ENCODE measurements around the gene CYS1. TPM values are rescaled to one million over a fixed set of nuclear protein-coding genes. Genes with fewer than 3 reads are reported as not detected.

The CYS1 gene
- polyA plus RNA-seq, 1 donor from 2014 or later = not detected

DNA sequence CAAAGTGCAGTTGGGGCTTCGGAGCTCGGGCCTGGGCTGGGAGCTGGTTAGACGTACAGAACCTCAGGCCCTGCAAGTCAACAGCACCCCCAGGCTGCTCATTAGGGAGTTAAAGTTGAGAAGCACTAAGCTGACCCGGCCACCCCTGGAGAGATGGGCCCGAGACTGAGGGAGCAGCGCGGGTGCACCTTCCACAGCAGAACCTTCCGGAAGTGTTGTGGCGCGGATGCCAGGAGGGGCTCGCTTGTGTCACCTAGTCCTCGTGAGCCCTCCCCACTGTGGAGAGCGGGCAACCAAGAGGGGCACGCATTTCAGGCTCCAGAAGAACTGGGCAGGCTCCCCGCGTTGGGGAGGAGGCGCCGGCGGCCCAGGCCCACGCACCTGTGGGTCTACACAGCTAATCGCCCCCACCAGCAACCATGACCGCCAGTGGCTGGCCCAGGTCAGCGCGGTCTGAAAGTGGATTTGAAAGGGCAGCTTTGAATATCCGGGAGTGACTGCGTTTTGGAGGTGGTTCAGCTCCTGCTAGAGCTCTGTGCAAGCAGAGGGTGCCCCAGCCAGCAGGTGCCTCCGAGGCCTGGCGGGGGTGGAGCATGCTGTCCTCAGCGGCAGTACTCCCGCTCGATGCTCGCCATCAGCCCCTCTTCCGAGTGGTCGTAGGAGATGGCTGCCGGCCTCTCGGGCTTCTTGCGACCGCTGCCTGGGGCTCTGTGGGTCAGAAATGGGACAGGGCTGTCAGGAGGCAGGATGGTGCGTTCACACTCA is 21.8 kb downstream of the CYS1 start:
- Histone ChIP-seq H3K4me3 (ENCODE audit: low read length) (no peak overlapping the region), H3K9me2 (ENCODE audit: insufficient read depth, low read length) (no peaks in the 10 kb centered on the region), H2AFZ (ENCODE audit: low read depth, low read length) (no peak overlapping the region), H3K27me3 (ENCODE audit: insufficient read depth, low read depth, low read length) (no peaks in the 10 kb centered on the region), H3K9ac (ENCODE audit: low read length) (no peak overlapping the region), H4K20me1 (ENCODE audit: insufficient read depth) (no peaks in the 10 kb centered on the region), H3F3A (ENCODE audit: insufficient read depth, low read length, poor library complexity, severe bottlenecking) (no peaks in the 10 kb centered on the region), H3K79me2 (replicated peaks; ENCODE audit: insufficient read depth, low read length) (no peaks in the 10 kb centered on the region), H3K4me2 (ENCODE audit: low read length) (no peak overlapping the region), H3K9me3 (ENCODE audit: low read length) (no peaks in the 10 kb centered on the region), H3K27ac (ENCODE audit: low read length) (no peak overlapping the region), H3K36me3 (ENCODE audit: insufficient read depth, low read length) (no peaks in the 10 kb centered on the region)
- TF ChIP-seq, protein P1, sequence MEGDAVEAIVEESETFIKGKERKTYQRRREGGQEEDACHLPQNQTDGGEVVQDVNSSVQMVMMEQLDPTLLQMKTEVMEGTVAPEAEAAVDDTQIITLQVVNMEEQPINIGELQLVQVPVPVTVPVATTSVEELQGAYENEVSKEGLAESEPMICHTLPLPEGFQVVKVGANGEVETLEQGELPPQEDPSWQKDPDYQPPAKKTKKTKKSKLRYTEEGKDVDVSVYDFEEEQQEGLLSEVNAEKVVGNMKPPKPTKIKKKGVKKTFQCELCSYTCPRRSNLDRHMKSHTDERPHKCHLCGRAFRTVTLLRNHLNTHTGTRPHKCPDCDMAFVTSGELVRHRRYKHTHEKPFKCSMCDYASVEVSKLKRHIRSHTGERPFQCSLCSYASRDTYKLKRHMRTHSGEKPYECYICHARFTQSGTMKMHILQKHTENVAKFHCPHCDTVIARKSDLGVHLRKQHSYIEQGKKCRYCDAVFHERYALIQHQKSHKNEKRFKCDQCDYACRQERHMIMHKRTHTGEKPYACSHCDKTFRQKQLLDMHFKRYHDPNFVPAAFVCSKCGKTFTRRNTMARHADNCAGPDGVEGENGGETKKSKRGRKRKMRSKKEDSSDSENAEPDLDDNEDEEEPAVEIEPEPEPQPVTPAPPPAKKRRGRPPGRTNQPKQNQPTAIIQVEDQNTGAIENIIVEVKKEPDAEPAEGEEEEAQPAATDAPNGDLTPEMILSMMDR (IDR thresholded peaks at IDR 0.05; ENCODE audit: poor library complexity, severe bottlenecking) = no peak
- TF ChIP-seq SMC3 (conservative IDR thresholded peaks at IDR 0.05; ENCODE audit: poor library complexity) = no peak
- TF ChIP-seq POLR2AphosphoS5 (IDR thresholded peaks at IDR 0.05) = no peak
- no peak for TF ChIP-seq EP300 (conservative IDR thresholded peaks at IDR 0.05; ENCODE audit: poor library complexity, severe bottlenecking)

GRCh38 chr2:10057231-10058107 is 22.7 kb downstream of the CYS1 start:
- no peak overlapping the region for H3K27ac ChIP-seq (ENCODE audit: low read length)
- no peaks in the 10 kb centered on the region for H3K36me3 ChIP-seq (ENCODE audit: insufficient read depth, low read length)
- H3K9me3 ChIP-seq (ENCODE audit: low read length) = no peaks in the 10 kb centered on the region
- no peak overlapping the region for H2AFZ ChIP-seq (ENCODE audit: low read depth, low read length)
- H3F3A ChIP-seq (ENCODE audit: insufficient read depth, low read length, poor library complexity, severe bottlenecking) = no peaks in the 10 kb centered on the region
- TF ChIP-seq, protein P1 (IDR thresholded peaks at IDR 0.05; ENCODE audit: poor library complexity, severe bottlenecking) = no peak
- no peak for TF ChIP-seq SMC3 (conservative IDR thresholded peaks at IDR 0.05; ENCODE audit: poor library complexity)
- H3K4me2 ChIP-seq (ENCODE audit: low read length) = no peak overlapping the region
- no peaks in the 10 kb centered on the region for H3K9me2 ChIP-seq (ENCODE audit: insufficient read depth, low read length)
- H4K20me1 ChIP-seq (ENCODE audit: insufficient read depth) = no peaks in the 10 kb centered on the region
- no peak overlapping the region for H3K9ac ChIP-seq (ENCODE audit: low read length)
- H3K79me2 ChIP-seq (replicated peaks; ENCODE audit: insufficient read depth, low read length) = no peaks in the 10 kb centered on the region
- no peak overlapping the region for H3K4me3 ChIP-seq (ENCODE audit: low read length)
- no peaks in the 10 kb centered on the region for H3K27me3 ChIP-seq (ENCODE audit: insufficient read depth, low read depth, low read length)

- Histone ChIP-seq H3K9ac (ENCODE audit: low read length) (no peak overlapping the region), H4K20me1 (ENCODE audit: insufficient read depth) (no peaks in the 10 kb centered on the region), H3K4me2 (ENCODE audit: low read length) (no peak overlapping the region), H3K27ac (ENCODE audit: low read length) (no peak overlapping the region), H3K9me3 (ENCODE audit: low read length) (no peaks in the 10 kb centered on the region), H3K27me3 (ENCODE audit: insufficient read depth, low read depth, low read length) (no peaks in the 10 kb centered on the region), H2AFZ (ENCODE audit: low read depth, low read length) (no peak overlapping the region), H3K9me2 (ENCODE audit: insufficient read depth, low read length) (no peaks in the 10 kb centered on the region), H3F3A (ENCODE audit: insufficient read depth, low read length, poor library complexity, severe bottlenecking) (no peaks in the 10 kb centered on the region), H3K36me3 (ENCODE audit: insufficient read depth, low read length) (no peaks in the 10 kb centered on the region), H3K79me2 (replicated peaks; ENCODE audit: insufficient read depth, low read length) (no peaks in the 10 kb centered on the region), H3K4me3 (ENCODE audit: low read length) (no peak overlapping the region)
- TF ChIP-seq EP300 (conservative IDR thresholded peaks at IDR 0.05; ENCODE audit: poor library complexity, severe bottlenecking) (no peak), TAF1 (IDR thresholded peaks at IDR 0.05; ENCODE audit: low read depth) (no peak), SMC3 (conservative IDR thresholded peaks at IDR 0.05; ENCODE audit: poor library complexity) (no peak), EZH2 (IDR thresholded peaks at IDR 0.05; ENCODE audit: borderline replicate concordance, insufficient read depth, low read length, poor library complexity, severe bottlenecking) (no peak), REST (IDR thresholded peaks at IDR 0.05; ENCODE audit: borderline replicate concordance) (no peak), POLR2AphosphoS5 (IDR thresholded peaks at IDR 0.05) (no peak), MXI1 (conservative IDR thresholded peaks at IDR 0.05; ENCODE audit: poor library complexity, severe bottlenecking) (no peak), RAD21 (conservative IDR thresholded peaks at IDR 0.05) (no peak)
- TF ChIP-seq, protein P1 (IDR thresholded peaks at IDR 0.05; ENCODE audit: poor library complexity, severe bottlenecking) = no peak
Measured at GRCh38 chr2:10056439-10056838, 23.8 kb downstream of the CYS1 start.

Data from neural cell (in vitro differentiated cells).